Neutrophil (primary cell): ENCODE data around the gene ATP11A.
"Not testable (repeated sequence)": the region's sequence is repeated elsewhere in the genome, so short reads cannot be mapped to it uniquely, and the experiment has no call there.

Experiments used
- H3K27ac ChIP-seq: fragments of 200-600 bp; sonication (generic); 2 replicates; pipeline ENCODE4 v1.5.1; 2016; ENCODE audit warnings: mild to moderate bottlenecking, moderate library complexity
- H3K27me3 ChIP-seq: fragments of 200-600 bp; sonication (generic); 2 replicates; pipeline ENCODE4 v1.6.0; 2016; ENCODE audit warnings: mild to moderate bottlenecking
- H3K36me3 ChIP-seq: fragments of 200-600 bp; sonication (generic); 2 replicates; pipeline ENCODE4 v1.5.1; 2017
- H3K4me1 ChIP-seq, 2 experiments: fragments of 200-600 bp in 1 of 2; sonication (generic) in 1 of 2; 1 replicate in 1 of 2; 2 replicates in 1 of 2; pipeline versions ENCODE4 v1.5.1 to v1.6.1; 2013 to 2016; ENCODE audit warnings: low read depth in 1 of 2, low read length in 1 of 2, mild to moderate bottlenecking in 1 of 2, moderate library complexity in 1 of 2; ENCODE audit not compliant: control insufficient read depth in 1 of 2, insufficient read depth in 1 of 2
- H3K4me3 ChIP-seq, 2 experiments: fragments of 200-600 bp in 1 of 2; sonication (generic) in 1 of 2; 1 replicate in 1 of 2; 2 replicates in 1 of 2; pipeline ENCODE4 v1.5.1; 2013 to 2016; ENCODE audit warnings: low read depth in 1 of 2, low read length in 1 of 2, mild to moderate bottlenecking in 1 of 2, moderate library complexity in 1 of 2
- H3K9me3 ChIP-seq: fragments of 200-600 bp; sonication (generic); 2 replicates; pipeline ENCODE4 v1.5.1; 2016
- TF ChIP-seq, protein P1 (sequence below): fragments of 200-600 bp; sonication (generic); IDR thresholded peaks from 2 replicates; pipeline ENCODE4 v1.5.1; 2016; ENCODE audit warnings: antibody characterized with exemption

Gene ATP11A

DNA sequence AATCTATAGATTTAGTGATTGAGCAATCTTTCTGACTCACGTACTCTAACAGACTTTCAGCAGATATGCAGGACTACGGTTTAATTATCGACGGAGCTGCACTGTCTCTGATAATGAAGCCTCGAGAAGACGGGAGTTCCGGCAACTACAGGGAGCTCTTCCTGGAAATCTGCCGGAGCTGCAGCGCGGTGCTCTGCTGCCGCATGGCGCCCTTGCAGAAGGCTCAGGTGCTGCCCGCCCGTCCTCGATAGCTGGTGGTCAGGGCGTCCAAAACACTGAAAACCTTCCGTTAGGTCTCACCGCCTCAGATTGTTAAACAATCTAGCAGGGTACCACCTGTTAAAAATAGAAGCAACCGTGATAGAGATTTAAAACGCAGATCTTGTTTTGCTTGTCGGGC lies 166.0 kb downstream of the ATP11A start:
- Histone ChIP-seq H3K27ac (no peak overlapping the region), H3K27me3 (no peaks in the 10 kb centered on the region), H3K36me3 (peaks cover 100% of the 10 kb centered on the region), H3K4me3 (no peak overlapping the region), H3K4me1 (no peaks in the 10 kb centered on the region), H3K9me3 (no peaks in the 10 kb centered on the region)
- TF ChIP-seq, protein P1, sequence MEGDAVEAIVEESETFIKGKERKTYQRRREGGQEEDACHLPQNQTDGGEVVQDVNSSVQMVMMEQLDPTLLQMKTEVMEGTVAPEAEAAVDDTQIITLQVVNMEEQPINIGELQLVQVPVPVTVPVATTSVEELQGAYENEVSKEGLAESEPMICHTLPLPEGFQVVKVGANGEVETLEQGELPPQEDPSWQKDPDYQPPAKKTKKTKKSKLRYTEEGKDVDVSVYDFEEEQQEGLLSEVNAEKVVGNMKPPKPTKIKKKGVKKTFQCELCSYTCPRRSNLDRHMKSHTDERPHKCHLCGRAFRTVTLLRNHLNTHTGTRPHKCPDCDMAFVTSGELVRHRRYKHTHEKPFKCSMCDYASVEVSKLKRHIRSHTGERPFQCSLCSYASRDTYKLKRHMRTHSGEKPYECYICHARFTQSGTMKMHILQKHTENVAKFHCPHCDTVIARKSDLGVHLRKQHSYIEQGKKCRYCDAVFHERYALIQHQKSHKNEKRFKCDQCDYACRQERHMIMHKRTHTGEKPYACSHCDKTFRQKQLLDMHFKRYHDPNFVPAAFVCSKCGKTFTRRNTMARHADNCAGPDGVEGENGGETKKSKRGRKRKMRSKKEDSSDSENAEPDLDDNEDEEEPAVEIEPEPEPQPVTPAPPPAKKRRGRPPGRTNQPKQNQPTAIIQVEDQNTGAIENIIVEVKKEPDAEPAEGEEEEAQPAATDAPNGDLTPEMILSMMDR, result no peak

DNA sequence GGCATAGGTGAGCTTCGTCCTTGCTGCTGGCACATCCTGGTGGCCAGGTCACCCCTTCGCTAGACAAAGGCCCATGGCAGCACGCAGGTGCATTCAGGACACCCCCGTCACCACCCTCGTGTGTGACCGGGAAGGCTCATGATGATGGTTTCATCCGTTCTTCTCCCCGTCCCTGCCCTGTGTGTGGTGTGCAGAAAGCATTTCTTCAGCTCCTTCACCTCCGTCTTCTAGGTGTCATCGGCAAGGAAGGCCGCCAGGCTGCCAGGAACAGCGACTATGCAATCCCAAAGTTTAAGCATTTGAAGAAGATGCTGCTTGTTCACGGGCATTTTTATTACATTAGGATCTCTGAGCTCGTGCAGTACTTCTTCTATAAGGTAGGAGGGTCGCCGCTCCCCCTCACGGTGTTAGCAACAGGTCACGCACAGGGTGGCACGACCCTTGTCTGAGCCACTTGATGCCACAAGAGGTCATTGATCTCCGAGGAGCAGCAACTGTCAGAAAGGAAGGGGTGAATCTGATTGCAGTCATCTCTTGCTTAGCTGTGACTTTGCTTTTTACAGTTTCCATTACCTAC lies 168.2 kb downstream of the ATP11A start:
- Histone ChIP-seq H3K9me3 (no peaks in the 10 kb centered on the region), H3K27ac (no peak overlapping the region), H3K4me3 (no peak overlapping the region), H3K27me3 (no peaks in the 10 kb centered on the region), H3K4me1 (no peaks in the 10 kb centered on the region), H3K36me3 (peaks cover 100% of the 10 kb centered on the region)
- TF ChIP-seq, protein P1, result no peak

GRCh38 chr13:112859128-112859816 lies 169.4 kb downstream of the ATP11A start:
- Histone ChIP-seq H3K36me3 (peaks cover 100% of the 10 kb centered on the region), H3K27me3 (no peaks in the 10 kb centered on the region), H3K4me3 (no peak overlapping the region), H3K27ac (no peak overlapping the region), H3K4me1 (no peaks in the 10 kb centered on the region), H3K9me3 (no peaks in the 10 kb centered on the region)
- TF ChIP-seq, protein P1, result no peak

DNA sequence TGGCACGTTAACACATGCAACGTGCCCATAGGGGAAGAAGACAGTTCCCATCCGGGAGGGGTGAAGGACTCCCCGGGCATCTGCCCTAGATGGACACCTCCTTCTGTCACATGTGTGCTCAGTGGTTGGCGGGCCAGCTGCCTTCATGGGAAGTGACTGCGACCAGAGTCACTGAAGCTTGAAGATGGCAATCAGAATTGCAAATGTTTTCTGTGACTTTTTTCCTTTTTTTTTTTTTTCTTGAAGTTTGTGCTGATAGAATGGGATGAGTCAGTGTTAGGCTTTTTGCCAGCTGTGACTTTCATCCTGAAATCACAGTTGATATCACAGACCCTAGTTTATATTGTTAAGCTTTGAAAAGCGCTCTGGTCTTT lies 170.0 kb downstream of the ATP11A start:
- Histone ChIP-seq H3K4me1 (no peaks in the 10 kb centered on the region), H3K4me3 (no peak overlapping the region), H3K27ac (no peak overlapping the region), H3K27me3 (no peaks in the 10 kb centered on the region), H3K9me3 (no peaks in the 10 kb centered on the region), H3K36me3 (peaks cover 100% of the 10 kb centered on the region)
- TF ChIP-seq, protein P1, result no peak

GRCh38 chr13:112861876-112862615 lies 172.2 kb downstream of the ATP11A start:
- Histone ChIP-seq H3K9me3 (no peaks in the 10 kb centered on the region), H3K4me1 (no peaks in the 10 kb centered on the region), H3K27ac (no peak overlapping the region), H3K36me3 (peaks cover 100% of the 10 kb centered on the region), H3K27me3 (no peaks in the 10 kb centered on the region), H3K4me3 (no peak overlapping the region)
- TF ChIP-seq, protein P1, result no peak

DNA sequence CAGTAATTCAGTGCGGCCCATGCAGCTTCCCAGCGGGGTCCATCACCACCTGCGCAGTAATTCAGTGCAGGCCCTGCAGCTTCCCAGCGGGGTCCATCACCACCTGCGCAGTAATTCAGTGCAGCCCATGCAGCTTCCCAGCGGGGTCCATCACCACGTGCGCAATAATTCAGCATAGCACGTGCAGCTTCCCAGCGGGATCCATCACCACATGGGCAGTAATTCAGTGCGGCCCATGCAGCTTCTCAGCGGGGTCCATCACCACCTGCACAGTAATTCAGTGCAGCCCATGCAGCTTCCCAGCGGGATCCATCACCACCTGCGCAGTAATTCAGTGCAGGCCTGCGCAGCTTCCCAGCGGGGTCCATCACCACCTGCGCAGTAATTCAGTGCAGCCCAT lies 173.5 kb downstream of the ATP11A start:
- not testable (repeated sequence) for H3K9me3 ChIP-seq, H3K27me3 ChIP-seq, H3K27ac ChIP-seq, H3K4me1 ChIP-seq, H3K4me3 ChIP-seq
- peaks cover 100% of the 10 kb centered on the region for H3K36me3 ChIP-seq

DNA sequence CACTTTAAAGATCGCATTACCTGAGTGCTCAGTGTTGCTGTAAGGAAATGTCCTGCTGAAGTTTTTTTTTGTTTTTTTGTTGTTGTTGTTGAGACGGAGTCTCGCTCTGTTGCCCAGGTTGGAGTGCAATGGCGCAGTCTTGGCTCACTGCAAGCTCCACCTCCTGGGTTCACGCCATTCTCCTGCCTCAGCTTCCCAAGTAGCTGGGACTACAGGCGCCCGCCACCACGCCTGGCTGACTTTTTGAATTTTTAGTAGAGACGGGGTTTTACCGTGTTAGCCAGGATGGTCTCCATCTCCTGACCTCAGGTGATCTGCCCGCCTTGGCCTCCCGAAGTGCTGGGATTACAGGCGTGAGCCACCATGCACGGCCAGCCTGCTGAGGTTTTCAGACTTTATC lies 175.6 kb downstream of the ATP11A start:
- H3K9me3 ChIP-seq, H3K27ac ChIP-seq, H3K4me1 ChIP-seq, H3K27me3 ChIP-seq, H3K4me3 ChIP-seq: not testable (repeated sequence)
- H3K36me3 ChIP-seq, result peaks cover 100% of the 10 kb centered on the region
